Ovary (tissue), 3 donors: ENCODE results near the gene CERS5.

ENCODE experiments used
- EP300 ChIP-seq: sonication (generic); formaldehyde crosslinking; IDR thresholded peaks from one replicate; pipeline ENCODE4 v1.6.1; 2017; ENCODE audit warnings: antibody characterized with exemption
- POLR2A ChIP-seq: fragments of 450-650 bp; IDR thresholded peaks from one replicate; pipeline ENCODE4 v1.6.1; 2017; ENCODE audit warnings: antibody characterized with exemption, mild to moderate bottlenecking, moderate library complexity
- TF ChIP-seq, protein P1 (sequence below), 3 donors: fragments of 450-650 bp in 2 of 3; fragments of 200-600 bp in 1 of 3; IDR thresholded peaks; one replicate each; pipeline versions ENCODE4 v1.5.1 to v1.8.0; 2016 to 2022; ENCODE audit warnings: antibody characterized with exemption in 3 of 3, mild to moderate bottlenecking in 1 of 3
- donor health status: DM: no; HTN: no; CAD: no.

DNA sequence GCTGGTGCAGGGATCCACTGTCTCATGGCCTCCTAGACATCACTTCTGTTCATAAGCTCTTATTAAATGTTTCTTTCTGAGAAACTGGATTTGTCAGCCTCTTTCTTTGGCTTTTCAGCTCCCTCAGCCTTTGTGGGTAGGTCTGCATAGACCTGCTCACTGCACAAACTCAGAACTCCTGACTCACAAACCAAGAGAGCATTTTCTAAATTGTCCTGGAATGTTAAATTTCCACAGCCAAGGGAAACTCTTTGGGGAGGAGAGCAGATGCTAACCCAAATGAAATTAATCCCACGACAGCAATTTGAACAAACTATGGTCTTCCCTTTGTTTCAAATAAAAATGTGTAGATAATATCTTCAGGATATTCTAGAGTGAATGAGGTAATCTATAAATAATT lies 19.5 kb upstream of the CERS5 start:
- TF ChIP-seq, protein P1, sequence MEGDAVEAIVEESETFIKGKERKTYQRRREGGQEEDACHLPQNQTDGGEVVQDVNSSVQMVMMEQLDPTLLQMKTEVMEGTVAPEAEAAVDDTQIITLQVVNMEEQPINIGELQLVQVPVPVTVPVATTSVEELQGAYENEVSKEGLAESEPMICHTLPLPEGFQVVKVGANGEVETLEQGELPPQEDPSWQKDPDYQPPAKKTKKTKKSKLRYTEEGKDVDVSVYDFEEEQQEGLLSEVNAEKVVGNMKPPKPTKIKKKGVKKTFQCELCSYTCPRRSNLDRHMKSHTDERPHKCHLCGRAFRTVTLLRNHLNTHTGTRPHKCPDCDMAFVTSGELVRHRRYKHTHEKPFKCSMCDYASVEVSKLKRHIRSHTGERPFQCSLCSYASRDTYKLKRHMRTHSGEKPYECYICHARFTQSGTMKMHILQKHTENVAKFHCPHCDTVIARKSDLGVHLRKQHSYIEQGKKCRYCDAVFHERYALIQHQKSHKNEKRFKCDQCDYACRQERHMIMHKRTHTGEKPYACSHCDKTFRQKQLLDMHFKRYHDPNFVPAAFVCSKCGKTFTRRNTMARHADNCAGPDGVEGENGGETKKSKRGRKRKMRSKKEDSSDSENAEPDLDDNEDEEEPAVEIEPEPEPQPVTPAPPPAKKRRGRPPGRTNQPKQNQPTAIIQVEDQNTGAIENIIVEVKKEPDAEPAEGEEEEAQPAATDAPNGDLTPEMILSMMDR (IDR thresholded peaks at IDR 0.05), result no peak
- TF ChIP-seq POLR2A, result no peak
- no peak for TF ChIP-seq EP300
